BLaER1 treated with 17β-estradiol and CSF1 and Interleukin-3, amounts not matched to agents 10 nM and 100 nM (cell line): ENCODE measurements around the gene HRK.

Experiments used
- H3K27ac ChIP-seq, 11 experiments: shearing (Covaris generic); formaldehyde crosslinking; 2 replicates each; pipeline ENCODE4 v1.8.1; 2022
- H3K27me3 ChIP-seq, 11 experiments: shearing (Covaris generic); formaldehyde crosslinking; 2 replicates each; pipeline ENCODE4 v1.8.1; 2022
- H3K36me3 ChIP-seq, 11 experiments: shearing (Covaris generic); formaldehyde crosslinking; 2 replicates each; pipeline ENCODE4 v1.8.1; 2022
- H3K4me1 ChIP-seq, 10 experiments: shearing (Covaris generic); formaldehyde crosslinking; 2 replicates each; pipeline ENCODE4 v1.8.1; 2022
- H3K4me2 ChIP-seq, 11 experiments: shearing (Covaris generic); formaldehyde crosslinking; 2 replicates each; pipeline ENCODE4 v1.8.1; 2022
- H3K4me3 ChIP-seq, 10 experiments: shearing (Covaris generic); formaldehyde crosslinking; 2 replicates each; pipeline ENCODE4 v1.8.1; 2022
- H3K9ac ChIP-seq, 11 experiments: shearing (Covaris generic); formaldehyde crosslinking; 2 replicates each; pipeline ENCODE4 v1.8.1; 2022
- H3K9me3 ChIP-seq, 11 experiments: shearing (Covaris generic); formaldehyde crosslinking; replicated peaks in 1 of 11; 2 replicates each; pipeline ENCODE4 v1.8.1; 2022
- H4K20me1 ChIP-seq, 11 experiments: shearing (Covaris generic); formaldehyde crosslinking; 2 replicates each; pipeline ENCODE4 v1.8.1; 2022
- Cebpa-rat ChIP-seq, 11 experiments: shearing (Covaris generic); IDR thresholded peaks; 2 replicates each; pipeline ENCODE4 v1.8.1; 2022

The HRK gene

GRCh38 chr12:116880213-116880816 is 926 bp downstream of the HRK start:
- no peak overlapping the region; a peak in 2 of 22 replicates for H3K27ac ChIP-seq
- H3K36me3 ChIP-seq: no peaks in the 10 kb centered on the region
- peak overlapping the region in 6 of 11 experiments; percentile 28 to 71 (median 54); a peak in 10 of 22 replicates for H3K9ac ChIP-seq
- H3K4me1 ChIP-seq: peaks cover 36 to 47% (median 43%) of the 10 kb centered on the region in 10 experiments
- peaks cover 0 to under 1% (median 0%) of the 10 kb centered on the region in 11 experiments; a peak in 1 of 22 replicates for H3K9me3 ChIP-seq
- H3K4me2 ChIP-seq: peak overlapping the region; percentile 93 to 99 (median 97)
- peaks cover 0 to 45% (median 32%) of the 10 kb centered on the region in 11 experiments; a peak in 19 of 22 replicates for H4K20me1 ChIP-seq
- peak overlapping the region; percentile 49 to 73 (median 62) for H3K4me3 ChIP-seq
- H3K27me3 ChIP-seq: peaks cover 71 to 94% (median 85%) of the 10 kb centered on the region in 11 experiments
- no peak for TF ChIP-seq Cebpa-rat (IDR thresholded peaks at IDR 0.05)

- Histone ChIP-seq H3K27me3 (peaks cover 71 to 90% (median 85%) of the 10 kb centered on the region in 11 experiments), H3K9me3 (peaks cover 2 to 7% (median 4%) of the 10 kb centered on the region in 11 experiments), H3K4me1 (peaks cover 30 to 41% (median 36%) of the 10 kb centered on the region in 10 experiments), H3K9ac (peak overlapping the region in 3 of 11 experiments; percentile 15 to 52 (median 31); a peak in 6 of 22 replicates), H4K20me1 (peaks cover 0 to 45% (median 32%) of the 10 kb centered on the region in 11 experiments; a peak in 19 of 22 replicates), H3K4me2 (peak overlapping the region; percentile 93 to 99 (median 97)), H3K4me3 (peak overlapping the region; percentile 49 to 73 (median 60)), H3K36me3 (no peaks in the 10 kb centered on the region), H3K27ac (no peak overlapping the region)
- no peak for TF ChIP-seq Cebpa-rat (IDR thresholded peaks at IDR 0.05)
Measured at GRCh38 chr12:116879509-116880212, 1.6 kb downstream of the HRK start.

- Histone ChIP-seq H3K27me3 (peaks cover 71 to 87% (median 80%) of the 10 kb centered on the region in 11 experiments), H3K9me3 (peaks cover 5 to 15% (median 11%) of the 10 kb centered on the region in 11 experiments), H3K36me3 (no peaks in the 10 kb centered on the region), H3K4me3 (peak overlapping the region; percentile 49 to 66 (median 58)), H3K9ac (peak overlapping the region in 6 of 11 experiments; percentile 6 to 52 (median 33); a peak in 9 of 22 replicates), H4K20me1 (peaks cover 0 to 45% (median 32%) of the 10 kb centered on the region in 11 experiments; a peak in 19 of 22 replicates), H3K4me2 (peak overlapping the region; percentile 93 to 99 (median 97)), H3K27ac (no peak overlapping the region), H3K4me1 (peaks cover 29 to 40% (median 37%) of the 10 kb centered on the region in 10 experiments)
- no peak for TF ChIP-seq Cebpa-rat (IDR thresholded peaks at IDR 0.05)
Measured at GRCh38 chr12:116878567-116879508, 2.4 kb downstream of the HRK start.

GRCh38 chr12:116876151-116876869 is 4.9 kb downstream of the HRK start:
- H3K4me2 ChIP-seq: no peak overlapping the region
- peaks cover 5 to 18% (median 11%) of the 10 kb centered on the region in 11 experiments for H3K9me3 ChIP-seq
- peaks cover 47 to 62% (median 55%) of the 10 kb centered on the region in 11 experiments for H3K27me3 ChIP-seq
- peaks cover 0 to 32% (median 24%) of the 10 kb centered on the region in 11 experiments; a peak in 19 of 22 replicates for H4K20me1 ChIP-seq
- no peak for TF ChIP-seq Cebpa-rat (IDR thresholded peaks at IDR 0.05)
- H3K36me3 ChIP-seq: no peaks in the 10 kb centered on the region
- H3K4me1 ChIP-seq: peaks cover 21 to 40% (median 32%) of the 10 kb centered on the region in 10 experiments
- no peak overlapping the region for H3K9ac ChIP-seq
- H3K4me3 ChIP-seq: no peak overlapping the region
- no peak overlapping the region for H3K27ac ChIP-seq

GRCh38 chr12:116874324-116874995 is 6.8 kb downstream of the HRK start:
- H3K4me1 ChIP-seq: peaks cover 9 to 26% (median 16%) of the 10 kb centered on the region in 10 experiments
- H4K20me1 ChIP-seq: peaks cover 0 to 16% (median 11%) of the 10 kb centered on the region in 11 experiments; a peak in 16 of 22 replicates
- peaks cover 5 to 18% (median 11%) of the 10 kb centered on the region in 11 experiments for H3K9me3 ChIP-seq
- no peak overlapping the region for H3K4me3 ChIP-seq
- H3K4me2 ChIP-seq: peak overlapping the region in 4 of 11 experiments; percentile 25 to 63 (median 46); a peak in 6 of 22 replicates
- TF ChIP-seq Cebpa-rat (IDR thresholded peaks at IDR 0.05): no peak
- H3K27ac ChIP-seq: no peak overlapping the region
- no peaks in the 10 kb centered on the region for H3K36me3 ChIP-seq
- H3K9ac ChIP-seq: no peak overlapping the region
- peaks cover 29 to 43% (median 36%) of the 10 kb centered on the region in 11 experiments for H3K27me3 ChIP-seq

- Histone ChIP-seq H3K9me3 (peaks cover 5 to 17% (median 11%) of the 10 kb centered on the region in 11 experiments), H3K27me3 (0 out of 22 replicates have a peak, but pooled peaks cover 0 to 2% (median 0%) of the 10 kb centered on the region in 11 experiments), H4K20me1 (no peaks in the 10 kb centered on the region), H3K9ac (no peak overlapping the region), H3K4me1 (peaks cover 0 to 12% (median 2%) of the 10 kb centered on the region in 10 experiments; a peak in 9 of 20 replicates), H3K36me3 (no peaks in the 10 kb centered on the region), H3K4me2 (no peak overlapping the region), H3K27ac (no peak overlapping the region), H3K4me3 (no peak overlapping the region)
- no peak for TF ChIP-seq Cebpa-rat (IDR thresholded peaks at IDR 0.05)
Measured at GRCh38 chr12:116870306-116870705, 10.9 kb downstream of the HRK start.

- Histone ChIP-seq H4K20me1 (no peaks in the 10 kb centered on the region), H3K27me3 (no peaks in the 10 kb centered on the region), H3K36me3 (no peaks in the 10 kb centered on the region), H3K9me3 (no peaks in the 10 kb centered on the region), H3K9ac (no peak overlapping the region), H3K4me2 (no peak overlapping the region), H3K27ac (no peak overlapping the region), H3K4me1 (peaks cover 0 to 28% (median 8%) of the 10 kb centered on the region in 10 experiments; a peak in 13 of 20 replicates), H3K4me3 (no peak overlapping the region)
- TF ChIP-seq Cebpa-rat (IDR thresholded peaks at IDR 0.05): no peak
Measured at GRCh38 chr12:116867523-116867922, 13.7 kb downstream of the HRK start.
